PC-9 (cell line): Measurements from ENCODE around the gene CEP72. TPM values are rescaled to one million over a fixed set of nuclear protein-coding genes. Genes with fewer than 3 reads are reported as not detected.

Experiments
- BruUV-seq: library from RNA; stranded (reverse); fragments of 400-500 nt; replicated peaks from 2 replicates; lab custom pipeline; 2021; lab: Mats Ljungman, UMichigan
- CTCF ChIA-PET: fragments of 300-600 bp; sonication (Branson Sonifier 250); formaldehyde crosslinking; loops from one replicate; lab custom pipeline; 2022; ENCODE audit warnings: antibody characterized with exemption; lab: Charles Lee
- POLR2A ChIA-PET: fragments of 300-600 bp; sonication (Branson Sonifier 250); formaldehyde crosslinking; loops from one replicate; lab custom pipeline; 2022; ENCODE audit warnings: antibody characterized with exemption; ENCODE audit not compliant: unreplicated experiment; lab: Charles Lee
- DNase-seq, 2 experiments: peaks; one replicate each; pipeline versions ENCODE4 v3.0.0 to v3.0.0-alpha.2; 2015 to 2022; ENCODE audit warnings: mixed read lengths in 1 of 2
- H2AFZ ChIP-seq: fragments of 200-600 bp; sonication (generic); 2 replicates; pipeline ENCODE4 v1.8.1; 2017; ENCODE audit warnings: antibody characterized with exemption
- H3F3A ChIP-seq: fragments of 200-600 bp; sonication (generic); 2 replicates; pipeline ENCODE4 v1.8.1; 2017; ENCODE audit warnings: antibody characterized with exemption, mild to moderate bottlenecking, low read depth; ENCODE audit not compliant: insufficient read depth
- H3K27ac ChIP-seq: fragments of 200-600 bp; sonication (generic); 2 replicates; pipeline ENCODE4 v1.6.1; 2016; ENCODE audit warnings: mixed run types
- H3K27me3 ChIP-seq: fragments of 200-600 bp; sonication (generic); 2 replicates; pipeline ENCODE4 v1.6.1; 2016; ENCODE audit warnings: low read depth, mixed run types; ENCODE audit not compliant: insufficient read depth
- H3K36me3 ChIP-seq: fragments of 200-600 bp; sonication (generic); 2 replicates; pipeline ENCODE4 v1.6.1; 2016; ENCODE audit warnings: low read depth, mixed run types
- H3K4me1 ChIP-seq: fragments of 200-600 bp; sonication (generic); replicated peaks from 2 replicates; pipeline ENCODE4 v1.6.1; 2016; ENCODE audit warnings: mixed run types; ENCODE audit not compliant: insufficient read depth
- H3K4me2 ChIP-seq: fragments of 200-600 bp; sonication (generic); 2 replicates; pipeline ENCODE4 v1.6.1; 2017; ENCODE audit warnings: mixed run types
- H3K4me3 ChIP-seq: fragments of 200-600 bp; sonication (generic); 2 replicates; pipeline ENCODE4 v1.6.1; 2016; ENCODE audit warnings: mixed run types
- H3K79me2 ChIP-seq: fragments of 200-600 bp; sonication (generic); 2 replicates; pipeline ENCODE4 v1.6.1; 2017; ENCODE audit warnings: low read depth, mixed run types
- H3K9me2 ChIP-seq: fragments of 200-600 bp; sonication (generic); 2 replicates; pipeline ENCODE4 v1.8.1; 2017; ENCODE audit warnings: mild to moderate bottlenecking; ENCODE audit not compliant: insufficient read depth
- H3K9me3 ChIP-seq: fragments of 200-600 bp; sonication (generic); 2 replicates; pipeline ENCODE4 v1.8.1; 2016; ENCODE audit warnings: low read depth; ENCODE audit not compliant: insufficient read depth
- H4K20me1 ChIP-seq: fragments of 200-600 bp; sonication (generic); 2 replicates; pipeline ENCODE4 v1.8.1; 2017; ENCODE audit not compliant: insufficient read depth
- EZH2 ChIP-seq: fragments of 200-600 bp; sonication (generic); IDR thresholded peaks from 2 replicates; pipeline ENCODE4 v1.8.0; 2017; ENCODE audit warnings: antibody characterized with exemption, low read depth
- intact Hi-C: fragments of 100-400 bp; cut with micrococcal nuclease; formaldehyde crosslinking; loops from one replicate; pipeline ENCODE4 v1.10.0; 2022; ENCODE audit not compliant: unreplicated experiment
- total RNA-seq: library from RNA; stranded (reverse); gene quantifications from 2 replicates; pipeline ENCODE4 v1.2.3, GENCODE V29; 2021
- TF ChIP-seq, protein P1 (sequence below): fragments of 200-600 bp; sonication (generic); conservative IDR thresholded peaks from 2 replicates; pipeline ENCODE4 v1.6.1; 2017; ENCODE audit warnings: mixed run types, antibody characterized with exemption, mild to moderate bottlenecking, moderate library complexity

Gene CEP72
- total RNA-seq, 1 experiment from 2014 or later, result 86.8 TPM

DNA sequence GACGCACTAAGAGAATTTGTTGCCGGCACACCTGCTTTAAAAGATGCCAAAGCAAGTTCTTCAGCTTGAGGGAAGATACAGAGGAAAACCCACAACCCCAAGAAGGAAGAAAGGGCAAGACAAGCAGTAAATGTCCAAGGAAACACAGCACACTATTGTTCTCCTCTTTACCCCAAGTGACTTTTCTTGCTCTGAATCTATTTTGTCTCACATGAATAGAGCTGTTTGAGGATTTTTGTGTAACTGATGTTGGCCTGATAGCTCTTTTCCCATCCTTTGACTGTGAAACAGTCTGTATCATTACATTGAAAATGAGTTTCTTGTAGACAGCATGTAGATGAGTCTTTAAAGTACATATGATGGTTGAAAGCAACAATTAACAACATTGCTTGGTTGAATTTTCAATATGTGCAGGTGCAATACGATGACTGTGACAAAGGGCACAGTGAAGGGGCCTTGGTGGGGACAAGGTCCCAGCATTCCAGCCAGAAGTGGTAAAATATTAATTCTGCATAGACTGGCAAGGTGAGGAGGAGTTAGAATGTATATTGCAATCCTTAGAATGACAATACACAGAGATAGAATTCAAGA, 16.8 kb upstream of the CEP72 start:
- Histone ChIP-seq H3F3A (no peaks in the 10 kb centered on the region), H3K36me3 (no peaks in the 10 kb centered on the region), H2AFZ (no peak overlapping the region), H3K27ac (no peak overlapping the region), H3K4me1 (no peaks in the 10 kb centered on the region), H3K4me2 (no peak overlapping the region), H3K79me2 (no peaks in the 10 kb centered on the region), H3K4me3 (no peak overlapping the region), H3K9me3 (no peaks in the 10 kb centered on the region), H3K9me2 (no peaks in the 10 kb centered on the region), H4K20me1 (0 out of 2 replicates have a peak, but pooled peaks cover 5% of the 10 kb centered on the region), H3K27me3 (peaks cover 98% of the 10 kb centered on the region)
- no peak for DNase-seq
- POLR2A ChIA-PET, result no interaction called here
- CTCF ChIA-PET, result no interaction called here
- TF ChIP-seq EZH2, result no peak
- TF ChIP-seq, protein P1, sequence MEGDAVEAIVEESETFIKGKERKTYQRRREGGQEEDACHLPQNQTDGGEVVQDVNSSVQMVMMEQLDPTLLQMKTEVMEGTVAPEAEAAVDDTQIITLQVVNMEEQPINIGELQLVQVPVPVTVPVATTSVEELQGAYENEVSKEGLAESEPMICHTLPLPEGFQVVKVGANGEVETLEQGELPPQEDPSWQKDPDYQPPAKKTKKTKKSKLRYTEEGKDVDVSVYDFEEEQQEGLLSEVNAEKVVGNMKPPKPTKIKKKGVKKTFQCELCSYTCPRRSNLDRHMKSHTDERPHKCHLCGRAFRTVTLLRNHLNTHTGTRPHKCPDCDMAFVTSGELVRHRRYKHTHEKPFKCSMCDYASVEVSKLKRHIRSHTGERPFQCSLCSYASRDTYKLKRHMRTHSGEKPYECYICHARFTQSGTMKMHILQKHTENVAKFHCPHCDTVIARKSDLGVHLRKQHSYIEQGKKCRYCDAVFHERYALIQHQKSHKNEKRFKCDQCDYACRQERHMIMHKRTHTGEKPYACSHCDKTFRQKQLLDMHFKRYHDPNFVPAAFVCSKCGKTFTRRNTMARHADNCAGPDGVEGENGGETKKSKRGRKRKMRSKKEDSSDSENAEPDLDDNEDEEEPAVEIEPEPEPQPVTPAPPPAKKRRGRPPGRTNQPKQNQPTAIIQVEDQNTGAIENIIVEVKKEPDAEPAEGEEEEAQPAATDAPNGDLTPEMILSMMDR, result no peak
- BruUV-seq, result no TSS peak
- intact Hi-C loops, result no loop called here

DNA sequence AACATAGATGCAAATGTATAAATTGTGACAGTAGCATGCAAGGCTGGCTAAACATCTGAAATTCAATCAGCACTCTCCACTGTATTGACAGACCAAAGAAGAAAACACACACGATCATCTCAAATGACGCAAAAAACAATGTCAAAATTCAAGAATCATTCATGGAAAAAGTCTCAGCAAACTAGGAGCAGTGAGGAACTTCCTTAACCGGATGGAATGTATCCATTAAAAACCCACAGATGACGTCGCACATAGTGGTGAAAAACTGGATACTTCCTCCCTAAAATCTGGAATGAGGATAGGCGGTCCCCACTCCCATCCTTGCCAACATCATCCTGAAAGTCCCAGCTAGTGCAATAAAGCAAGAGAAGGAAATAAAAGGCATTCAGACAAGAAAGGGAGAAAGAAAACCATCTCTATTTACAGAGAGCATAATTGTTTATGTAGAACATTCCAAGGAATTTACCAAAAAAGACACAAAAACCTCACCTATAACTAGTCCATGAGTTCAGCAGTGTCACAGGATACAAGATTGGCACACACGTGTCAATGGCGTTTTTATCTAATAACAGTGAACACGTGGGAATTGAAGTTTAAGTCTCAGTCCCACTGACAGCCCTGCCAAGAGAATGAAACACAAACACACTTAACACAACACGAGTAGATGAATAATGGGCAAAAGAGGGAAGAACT, 14.1 kb upstream of the CEP72 start:
- Histone ChIP-seq H3K79me2 (no peaks in the 10 kb centered on the region), H3K9me2 (no peaks in the 10 kb centered on the region), H3F3A (no peaks in the 10 kb centered on the region), H4K20me1 (0 out of 2 replicates have a peak, but pooled peaks cover 5% of the 10 kb centered on the region), H3K27me3 (peaks cover 98% of the 10 kb centered on the region), H3K4me3 (no peak overlapping the region), H3K36me3 (no peaks in the 10 kb centered on the region), H3K4me1 (no peaks in the 10 kb centered on the region), H2AFZ (no peak overlapping the region), H3K9me3 (no peaks in the 10 kb centered on the region), H3K27ac (no peak overlapping the region), H3K4me2 (no peak overlapping the region)
- DNase-seq, result no peak
- BruUV-seq, result no TSS peak
- intact Hi-C loops, result no loop called here
- TF ChIP-seq, protein P1, result no peak
- no peak for TF ChIP-seq EZH2
- ChIA-PET CTCF (no interaction called here), POLR2A (no interaction called here)

DNA sequence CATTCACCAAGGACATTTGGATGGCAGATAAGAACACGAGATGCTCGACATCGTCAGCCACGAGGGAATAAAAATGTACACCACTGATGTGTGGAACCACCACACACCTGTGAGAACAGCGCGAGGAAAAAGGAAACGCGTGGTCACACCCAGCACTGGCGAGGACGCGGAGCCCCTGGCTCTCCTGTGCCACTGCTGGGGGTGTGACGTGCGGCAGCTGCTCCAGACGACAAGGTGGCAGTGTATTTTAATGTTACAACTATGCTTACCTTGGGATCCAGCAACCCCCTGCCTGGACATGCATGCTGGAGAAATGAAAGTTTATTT, 13.6 kb upstream of the CEP72 start:
- no TSS peak for BruUV-seq
- TF ChIP-seq, protein P1, result no peak
- no peak for TF ChIP-seq EZH2
- POLR2A ChIA-PET, result no interaction called here

More for the DNA sequence above, 13.6 kb upstream of the CEP72 start:
- Histone ChIP-seq H3F3A (no peaks in the 10 kb centered on the region), H3K36me3 (no peaks in the 10 kb centered on the region), H3K4me2 (no peak overlapping the region), H3K9me3 (no peaks in the 10 kb centered on the region), H3K27ac (no peak overlapping the region), H3K79me2 (no peaks in the 10 kb centered on the region), H3K4me1 (no peaks in the 10 kb centered on the region), H3K4me3 (no peak overlapping the region), H4K20me1 (0 out of 2 replicates have a peak, but pooled peaks cover 5% of the 10 kb centered on the region), H3K9me2 (no peaks in the 10 kb centered on the region), H3K27me3 (peaks cover 98% of the 10 kb centered on the region), H2AFZ (no peak overlapping the region)
- DNase-seq, result no peak
- CTCF ChIA-PET, result no interaction called here
- intact Hi-C loops, result no loop called here
